Measurements from ENCODE around the gene ANKRD23.

- no peak for TF ChIP-seq CTCF (IDR thresholded peaks at IDR 0.05)
- no peak for TF ChIP-seq EP300 (IDR thresholded peaks at IDR 0.05)
- TF ChIP-seq POLR2A (IDR thresholded peaks at IDR 0.05), result no peak
Measured at GRCh38 chr2:96853321-96853720, 9.5 kb upstream of the ANKRD23 start.
